Smooth muscle cell (in vitro differentiated cells): Measurements from ENCODE around the gene IMPDH2. TPM values are rescaled to one million over a fixed set of nuclear protein-coding genes. Genes with fewer than 3 reads are reported as not detected.

ENCODE experiments used
- DNase-seq: peaks from one replicate; lab custom pipeline; 2025; ENCODE audit not compliant: unreplicated experiment; lab: John Stamatoyannopoulos, UW
- H2AFZ ChIP-seq: fragments of 200-600 bp; sonication (generic); 2 replicates; pipeline ENCODE4 v1.6.0; 2016; ENCODE audit warnings: antibody characterized with exemption, low read depth, mild to moderate bottlenecking
- H3F3A ChIP-seq: fragments of 200-600 bp; sonication (generic); 2 replicates; pipeline ENCODE4 v1.6.0; 2017; ENCODE audit warnings: antibody characterized with exemption, low read depth
- H3K27ac ChIP-seq: fragments of 200-600 bp; sonication (generic); 2 replicates; pipeline ENCODE4 v1.5.1; 2016; ENCODE audit warnings: low read depth, mild to moderate bottlenecking
- H3K27me3 ChIP-seq: fragments of 200-600 bp; sonication (generic); 2 replicates; pipeline ENCODE4 v1.6.1; 2016; ENCODE audit warnings: low read depth, mild to moderate bottlenecking
- H3K36me3 ChIP-seq: fragments of 200-600 bp; sonication (generic); 2 replicates; pipeline ENCODE4 v1.5.1; 2016; ENCODE audit warnings: low read depth
- H3K4me1 ChIP-seq: fragments of 200-600 bp; sonication (generic); 2 replicates; pipeline ENCODE4 v1.5.1; 2016; ENCODE audit warnings: low read depth
- H3K4me2 ChIP-seq: fragments of 200-600 bp; sonication (generic); 2 replicates; pipeline ENCODE4 v1.6.0; 2016; ENCODE audit warnings: mild to moderate bottlenecking
- H3K4me3 ChIP-seq: fragments of 200-600 bp; sonication (generic); 2 replicates; pipeline ENCODE4 v1.5.1; 2016; ENCODE audit warnings: mild to moderate bottlenecking
- H3K79me2 ChIP-seq: fragments of 200-600 bp; sonication (generic); 2 replicates; pipeline ENCODE4 v1.6.0; 2016; ENCODE audit warnings: low read depth, mild to moderate bottlenecking
- H3K9ac ChIP-seq: fragments of 200-600 bp; sonication (generic); 2 replicates; pipeline ENCODE4 v1.6.0; 2016; ENCODE audit warnings: low read depth
- H3K9me3 ChIP-seq: fragments of 200-600 bp; sonication (generic); replicated peaks from 2 replicates; pipeline ENCODE4 v1.5.1; 2016; ENCODE audit warnings: low read depth
- H4K20me1 ChIP-seq: fragments of 200-600 bp; sonication (generic); 2 replicates; pipeline ENCODE4 v1.6.0; 2016; ENCODE audit warnings: low read depth
- CTCF ChIP-seq: fragments of 200-600 bp; sonication (generic); IDR thresholded peaks from 2 replicates; pipeline ENCODE4 v1.5.1; 2017; ENCODE audit warnings: borderline replicate concordance, mild to moderate bottlenecking, antibody characterized with exemption; ENCODE audit not compliant: insufficient read depth, poor library complexity, severe bottlenecking
- WGBS: methylation state at CpG from one replicate; pipeline ENCODE4 v1.1.7; 2016; ENCODE audit warnings: low lambda C conversion rate; 5-methylcytosine and 5-hydroxymethylcytosine counted together
- polyA plus RNA-seq: library from polyadenylated mRNA; unstranded; fragments of >200 nt; fragmentation: Nextera tagmentation; extraction: Ambion mirVana; gene quantifications from 2 replicates; pipeline ENCODE4 v1.2.1, GENCODE V29; 2016
- total RNA-seq: library from RNA; depleted of rRNA; stranded (reverse); fragments of >200 nt; gene quantifications from 2 replicates; pipeline ENCODE4 v1.2.3, GENCODE V29; 2014

IMPDH2 gene
- total and polyA plus RNA-seq, 2 experiments from 2014 or later = 105 to 121 TPM

DNA sequence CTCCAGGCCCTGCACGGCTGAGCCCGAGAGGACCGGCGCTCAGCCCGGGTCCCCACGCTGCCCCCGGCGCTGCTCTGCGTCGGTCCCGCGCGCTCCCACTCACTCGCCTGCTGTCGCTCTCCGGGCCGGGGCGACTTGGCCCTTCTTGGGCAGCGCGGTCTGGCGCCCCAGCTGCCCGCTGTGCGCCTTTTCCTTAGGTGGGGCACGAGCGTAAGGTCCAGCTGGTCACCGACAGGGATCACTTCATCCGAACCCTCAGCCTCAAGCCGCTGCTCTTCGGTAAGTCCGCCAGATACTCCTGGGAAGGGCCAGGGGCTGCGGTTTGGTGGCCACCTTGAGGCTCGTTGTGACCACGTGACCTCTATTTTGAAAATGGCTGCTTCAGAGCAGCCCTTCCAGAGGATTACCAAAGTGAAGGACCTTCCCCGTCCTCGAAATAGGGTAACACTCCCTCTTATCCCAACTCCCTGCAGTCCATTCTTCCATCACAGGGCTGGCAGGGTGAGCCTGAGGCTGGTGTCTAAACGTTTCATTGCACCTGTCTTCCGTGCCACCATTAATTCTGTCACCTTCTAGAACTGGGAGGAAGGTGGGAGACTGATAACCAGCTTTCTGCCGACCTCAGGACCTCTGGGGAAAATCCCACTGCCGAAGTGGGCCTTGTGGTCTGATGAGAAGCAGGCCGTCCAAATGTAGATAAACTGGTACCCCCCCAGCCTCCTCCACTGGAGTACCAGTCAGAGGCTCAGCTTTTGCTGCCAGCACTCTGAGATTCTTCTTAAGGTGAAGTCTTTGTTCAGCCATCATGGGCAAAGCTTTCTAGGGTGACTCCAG is 38.3 kb downstream of the IMPDH2 start:
- WGBS = 9% methylated on average over 36 of the region's 40 CpGs
- H3K4me1 ChIP-seq = peaks cover 16% of the 10 kb centered on the region
- peak overlapping the region; percentile 7 for H2AFZ ChIP-seq
- H3F3A ChIP-seq = peaks cover 3% of the 10 kb centered on the region
- H3K79me2 ChIP-seq = peaks cover 20% of the 10 kb centered on the region
- H3K27me3 ChIP-seq = no peaks in the 10 kb centered on the region
- DNase-seq = no peak
- no peak for TF ChIP-seq CTCF
- no peaks in the 10 kb centered on the region for H4K20me1 ChIP-seq
- peak overlapping the region; percentile 80 for H3K4me3 ChIP-seq
- no peaks in the 10 kb centered on the region for H3K9me3 ChIP-seq
- H3K9ac ChIP-seq = peak overlapping the region; percentile 85
- H3K4me2 ChIP-seq = peak overlapping the region; percentile 94
- H3K36me3 ChIP-seq = no peaks in the 10 kb centered on the region
- H3K27ac ChIP-seq = peak overlapping the region; percentile 94

GRCh38 chr3:48989796-48990635 is 39.2 kb downstream of the IMPDH2 start, which contains the start of gene P4HTM:
P4HTM (plus strand) TSS chr3:48990241; CDS start chr3:48990257, 16 bp downstream.
- peak; percentile 72 for DNase-seq
- Histone ChIP-seq H3K36me3 (no peaks in the 10 kb centered on the region), H3K27me3 (no peaks in the 10 kb centered on the region), H3K79me2 (peaks cover 20% of the 10 kb centered on the region), H3K27ac (peak within 1 kb of the TSS; percentile 94), H3K4me1 (peaks cover 16% of the 10 kb centered on the region), H3K4me3 (peak within 1 kb of the TSS; percentile 80), H2AFZ (peak within 1 kb of the TSS; percentile 92), H3K4me2 (peak within 1 kb of the TSS; percentile 94), H4K20me1 (no peaks in the 10 kb centered on the region), H3K9ac (peak within 1 kb of the TSS; percentile 85), H3F3A (peaks cover 3% of the 10 kb centered on the region), H3K9me3 (no peaks in the 10 kb centered on the region)
- WGBS = under 1% methylated on average over 80 of the region's 91 CpGs
- no peak for TF ChIP-seq CTCF

DNA sequence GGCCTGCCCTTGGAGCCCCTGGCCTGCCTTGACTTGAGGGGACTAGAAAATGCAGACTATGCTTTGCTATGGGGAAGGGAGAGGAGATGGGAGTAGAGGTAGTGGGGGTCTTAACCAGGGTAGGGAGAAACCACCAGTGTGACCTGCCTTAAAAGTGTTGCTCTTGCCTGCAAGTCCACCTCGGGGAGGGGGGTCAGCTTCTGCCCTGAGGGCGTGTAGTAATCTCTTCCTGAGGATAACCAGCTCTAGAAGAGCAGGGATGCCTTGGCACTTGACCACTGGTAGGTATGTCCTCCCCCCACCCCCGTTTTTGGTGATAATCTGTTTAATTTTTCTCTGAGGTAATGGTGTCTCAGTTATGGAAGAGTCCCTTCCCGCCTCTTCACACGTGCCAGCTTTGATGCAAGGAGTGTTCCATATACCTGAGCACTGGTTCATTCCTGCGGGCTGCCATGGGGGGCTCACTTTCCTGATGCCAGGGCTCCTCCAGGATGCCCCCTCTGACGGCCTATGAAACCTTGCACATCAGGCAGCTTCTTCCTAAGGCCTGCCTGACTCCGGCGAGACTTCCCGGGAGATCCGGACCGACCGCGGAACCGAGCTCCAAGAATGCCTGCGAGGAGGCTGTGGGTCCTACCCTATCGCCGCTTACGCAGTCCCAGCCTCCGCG is 39.9 kb downstream of the IMPDH2 start:
- H3K9ac ChIP-seq = peak overlapping the region; percentile 85
- WGBS = 4% methylated on average over 21 of the region's 21 CpGs
- H4K20me1 ChIP-seq = no peaks in the 10 kb centered on the region
- H3K27ac ChIP-seq = peak overlapping the region; percentile 94
- no peaks in the 10 kb centered on the region for H3K9me3 ChIP-seq
- H2AFZ ChIP-seq = no peak overlapping the region
- peaks cover 3% of the 10 kb centered on the region for H3F3A ChIP-seq
- no peaks in the 10 kb centered on the region for H3K27me3 ChIP-seq
- H3K79me2 ChIP-seq = peaks cover 20% of the 10 kb centered on the region
- H3K36me3 ChIP-seq = no peaks in the 10 kb centered on the region
- peak overlapping the region; percentile 80 for H3K4me3 ChIP-seq
- peaks cover 16% of the 10 kb centered on the region for H3K4me1 ChIP-seq
- no peak for DNase-seq
- H3K4me2 ChIP-seq = peak overlapping the region; percentile 94
- no peak for TF ChIP-seq CTCF
